GM18508 (cell line): Measurements from ENCODE around the gene CTLA4.
A peak's percentile ranks its signal among the peaks of the same experiment; 100 is the strongest.
"Not testable (repeated sequence)": the region's sequence is repeated elsewhere in the genome, so short reads cannot be mapped to it uniquely, and the experiment has no call there.

Source experiments
- ATAC-seq: cut with Tn5 transposase; IDR thresholded peaks from one replicate; pipeline ENCODE4 v1.9.1; 2021; ENCODE audit warnings: moderate number of reproducible peaks; ENCODE audit not compliant: insufficient read depth, unreplicated experiment

The CTLA4 gene

GRCh38 chr2:203855274-203855673 lies 12.3 kb upstream of the CTLA4 start:
- no peak for ATAC-seq

- ATAC-seq: no peak
Observed at GRCh38 chr2:203857656-203858055, 9.9 kb upstream of the CTLA4 start.

- ATAC-seq: no peak
Observed at GRCh38 chr2:203858176-203858575, 9.4 kb upstream of the CTLA4 start.

- ATAC-seq: no peak
Observed at GRCh38 chr2:203859030-203859789, 8.4 kb upstream of the CTLA4 start.

GRCh38 chr2:203861197-203861596 lies 6.4 kb upstream of the CTLA4 start:
- no peak for ATAC-seq

- no peak for ATAC-seq
Observed at GRCh38 chr2:203861607-203862006, 6.0 kb upstream of the CTLA4 start.

- ATAC-seq: no peak
Observed at GRCh38 chr2:203869223-203870042, 1.9 kb downstream of the CTLA4 start.

GRCh38 chr2:203870481-203870880 lies 2.9 kb downstream of the CTLA4 start:
- ATAC-seq: no peak

- ATAC-seq: no peak
Observed at GRCh38 chr2:203870941-203871340, 3.4 kb downstream of the CTLA4 start.

GRCh38 chr2:203871371-203871983 lies 3.9 kb downstream of the CTLA4 start:
- ATAC-seq: peak; percentile 92

GRCh38 chr2:203873461-203873860 lies 5.9 kb downstream of the CTLA4 start:
- no peak for ATAC-seq

GRCh38 chr2:203873921-203874631 lies 6.5 kb downstream of the CTLA4 start:
- ATAC-seq: no peak

GRCh38 chr2:203875471-203875870 lies 7.9 kb downstream of the CTLA4 start:
- no peak for ATAC-seq

- no peak for ATAC-seq
Observed at GRCh38 chr2:203876328-203876727, 8.8 kb downstream of the CTLA4 start.

- no peak for ATAC-seq
Observed at GRCh38 chr2:203878063-203878462, 10.5 kb downstream of the CTLA4 start.

GRCh38 chr2:203880557-203881125 lies 13.1 kb downstream of the CTLA4 start:
- no peak for ATAC-seq

- ATAC-seq: not testable (repeated sequence)
Observed at GRCh38 chr2:203881185-203881584, 13.6 kb downstream of the CTLA4 start.

- no peak for ATAC-seq
Observed at GRCh38 chr2:203882551-203882950, 15.0 kb downstream of the CTLA4 start.

GRCh38 chr2:203886661-203887151 lies 19.1 kb downstream of the CTLA4 start:
- no peak for ATAC-seq

- ATAC-seq: no peak
Observed at GRCh38 chr2:203887677-203888076, 20.1 kb downstream of the CTLA4 start.
